Cardiac fibroblast (primary cell): ENCODE measurements around the gene C19orf67.

Experiments
- DNase-seq, 2 donors: peaks; one replicate each; pipeline versions ENCODE4 v3.0.0 to v3.0.0-alpha.2; 2010; ENCODE audit warnings: low read depth in 2 of 2
- H3K4me3 ChIP-seq, 2 donors: replicated peaks in 1 of 2; 1 replicate in 1 of 2; 2 replicates in 1 of 2; pipeline ENCODE4 v1.5.1; 2011; ENCODE audit warnings: low read depth in 2 of 2, low read length in 2 of 2, mild to moderate bottlenecking in 2 of 2, moderate library complexity in 1 of 2
- CTCF ChIP-seq: IDR thresholded peaks from one replicate; pipeline ENCODE4 v1.5.1; 2011; ENCODE audit warnings: low read depth, mild to moderate bottlenecking, low read length, inconsistent platforms

C19orf67 gene

GRCh38 chr19:14119644-14120496 lies 34.3 kb upstream of the C19orf67 start:
- no peak for DNase-seq
- no peak overlapping the region for H3K4me3 ChIP-seq
- TF ChIP-seq CTCF = no peak

- no peak for TF ChIP-seq CTCF
- DNase-seq = no peak
Observed at GRCh38 chr19:14119146-14119545, 33.6 kb upstream of the C19orf67 start.

GRCh38 chr19:14118165-14119051 lies 32.8 kb upstream of the C19orf67 start:
- H3K4me3 ChIP-seq = peak overlapping the region; percentile 39 to 51
- no peak for TF ChIP-seq CTCF
- DNase-seq = peak; percentile 69 to 88

More at GRCh38 chr19:14119146-14119545, 33.6 kb upstream of the C19orf67 start:
- H3K4me3 ChIP-seq = no peak overlapping the region

GRCh38 chr19:14117668-14118164 lies 32.1 kb upstream of the C19orf67 start, which contains the start of gene PRKACA:
Gene PRKACA (minus strand): TSS chr19:14117762. CDS start chr19:14117547, 215 bp downstream.
- peak within 1 kb of the TSS; percentile 80 to 95 for H3K4me3 ChIP-seq
- TF ChIP-seq CTCF = no peak
- peak; percentile 98 to 99 for DNase-seq

GRCh38 chr19:14116918-14117578 lies 31.5 kb upstream of the C19orf67 start:
- H3K4me3 ChIP-seq = peak overlapping the region; percentile 80 to 95
- no peak for TF ChIP-seq CTCF
- DNase-seq = no peak

GRCh38 chr19:14116525-14116917 lies 30.9 kb upstream of the C19orf67 start:
- no peak for TF ChIP-seq CTCF

More at GRCh38 chr19:14116525-14116917, 30.9 kb upstream of the C19orf67 start:
- peak overlapping the region; percentile 80 to 95 for H3K4me3 ChIP-seq
- no peak for DNase-seq
